NT2/D1 (cell line): ENCODE results near the gene AMPD3.

Source experiments
- DNase-seq: peaks from one replicate; pipeline ENCODE4 v3.0.0-alpha.2; 2011; ENCODE audit warnings: low read depth, low spot score
- H3K27me3 ChIP-seq: 2 replicates; pipeline ENCODE4 v1.6.0; 2011; ENCODE audit warnings: mild to moderate bottlenecking; ENCODE audit not compliant: insufficient read length, insufficient read depth
- H3K36me3 ChIP-seq: 2 replicates; pipeline ENCODE4 v1.6.1; 2011; ENCODE audit warnings: mild to moderate bottlenecking, low read length, mixed read lengths; ENCODE audit not compliant: insufficient read depth, insufficient read length
- H3K4me1 ChIP-seq: 2 replicates; pipeline ENCODE4 v1.5.1; 2011; ENCODE audit not compliant: insufficient read depth, insufficient read length
- H3K4me3 ChIP-seq: 2 replicates; pipeline ENCODE4 v1.5.1; 2011; ENCODE audit warnings: low read depth; ENCODE audit not compliant: insufficient read length
- H3K9ac ChIP-seq: 2 replicates; pipeline ENCODE4 v1.6.0; 2011; ENCODE audit warnings: low read depth; ENCODE audit not compliant: insufficient read length
- H3K9me3 ChIP-seq: 2 replicates; pipeline ENCODE4 v1.5.1; 2011; ENCODE audit warnings: mild to moderate bottlenecking, low read length; ENCODE audit not compliant: insufficient read depth
- SUZ12 ChIP-seq: IDR thresholded peaks from 2 replicates; pipeline ENCODE4 v1.6.1; 2011; ENCODE audit not compliant: insufficient read length, insufficient read depth; ENCODE audit errors: extremely low read depth
- YY1 ChIP-seq: IDR thresholded peaks from 2 replicates; pipeline ENCODE4 v1.6.1; 2011; ENCODE audit not compliant: insufficient read length, insufficient read depth
- ZNF274 ChIP-seq: IDR thresholded peaks from 2 replicates; pipeline ENCODE4 v1.6.1; 2011; ENCODE audit warnings: mild to moderate bottlenecking, low read depth, low read length

Gene AMPD3

GRCh38 chr11:10439351-10439750 lies 15.7 kb upstream of the AMPD3 start:
- H3K27me3 ChIP-seq: no peaks in the 10 kb centered on the region
- H3K9me3 ChIP-seq: no peaks in the 10 kb centered on the region
- H3K9ac ChIP-seq: no peak overlapping the region
- DNase-seq: no peak
- H3K4me1 ChIP-seq: no peaks in the 10 kb centered on the region
- no peak for TF ChIP-seq YY1
- no peaks in the 10 kb centered on the region for H3K36me3 ChIP-seq
- no peak overlapping the region for H3K4me3 ChIP-seq

- H3K4me1 ChIP-seq: no peaks in the 10 kb centered on the region
- DNase-seq: no peak
- no peak overlapping the region for H3K9ac ChIP-seq
- H3K9me3 ChIP-seq: no peaks in the 10 kb centered on the region
- H3K36me3 ChIP-seq: no peaks in the 10 kb centered on the region
- TF ChIP-seq SUZ12 (no peak), YY1 (no peak), ZNF274 (no peak)
- no peaks in the 10 kb centered on the region for H3K27me3 ChIP-seq
- H3K4me3 ChIP-seq: no peak overlapping the region
These were observed 15.1 kb upstream of the AMPD3 start for GRCh38 chr11:10439924-10440323.

GRCh38 chr11:10440401-10440800 lies 14.7 kb upstream of the AMPD3 start:
- DNase-seq: no peak
- no peak for TF ChIP-seq YY1
- no peak for TF ChIP-seq SUZ12
- TF ChIP-seq ZNF274: no peak
- H3K4me3 ChIP-seq: no peak overlapping the region
- no peaks in the 10 kb centered on the region for H3K36me3 ChIP-seq
- H3K9me3 ChIP-seq: no peaks in the 10 kb centered on the region
- H3K27me3 ChIP-seq: no peaks in the 10 kb centered on the region
- H3K9ac ChIP-seq: no peak overlapping the region
- H3K4me1 ChIP-seq: no peaks in the 10 kb centered on the region

- Histone ChIP-seq H3K36me3 (no peaks in the 10 kb centered on the region), H3K4me3 (no peak overlapping the region), H3K4me1 (no peaks in the 10 kb centered on the region), H3K9me3 (no peaks in the 10 kb centered on the region), H3K27me3 (no peaks in the 10 kb centered on the region), H3K9ac (no peak overlapping the region)
- no peak for DNase-seq
- TF ChIP-seq YY1 (no peak), ZNF274 (no peak), SUZ12 (no peak)
These were observed 14.0 kb upstream of the AMPD3 start for GRCh38 chr11:10441091-10441490.

- Histone ChIP-seq H3K9me3 (no peaks in the 10 kb centered on the region), H3K36me3 (no peaks in the 10 kb centered on the region), H3K4me3 (no peak overlapping the region), H3K27me3 (no peaks in the 10 kb centered on the region), H3K4me1 (no peaks in the 10 kb centered on the region), H3K9ac (no peak overlapping the region)
- no peak for DNase-seq
- no peak for TF ChIP-seq ZNF274
- no peak for TF ChIP-seq YY1
- TF ChIP-seq SUZ12: no peak
These were observed 13.2 kb upstream of the AMPD3 start for GRCh38 chr11:10441652-10442503.

- no peaks in the 10 kb centered on the region for H3K27me3 ChIP-seq
- no peaks in the 10 kb centered on the region for H3K9me3 ChIP-seq
- TF ChIP-seq ZNF274 (no peak), YY1 (no peak), SUZ12 (no peak)
- no peak for DNase-seq
- H3K4me1 ChIP-seq: no peaks in the 10 kb centered on the region
- H3K4me3 ChIP-seq: no peak overlapping the region
- H3K36me3 ChIP-seq: no peaks in the 10 kb centered on the region
- H3K9ac ChIP-seq: no peak overlapping the region
These were observed 11.9 kb upstream of the AMPD3 start for GRCh38 chr11:10443152-10443551.

- H3K9ac ChIP-seq: no peak overlapping the region
- no peaks in the 10 kb centered on the region for H3K36me3 ChIP-seq
- H3K4me3 ChIP-seq: no peak overlapping the region
- no peaks in the 10 kb centered on the region for H3K27me3 ChIP-seq
- TF ChIP-seq SUZ12 (no peak), YY1 (no peak), ZNF274 (no peak)
- no peaks in the 10 kb centered on the region for H3K9me3 ChIP-seq
- no peaks in the 10 kb centered on the region for H3K4me1 ChIP-seq
- no peak for DNase-seq
These were observed 11.3 kb upstream of the AMPD3 start for GRCh38 chr11:10443721-10444235.
